ENCODE measurements around the gene DSE. TPM values are rescaled to one million over a fixed set of nuclear protein-coding genes. Genes with fewer than 3 reads are reported as not detected.

The DSE gene
- total RNA-seq, 1 experiment from 2014 or later = 38.5 TPM

DNA sequence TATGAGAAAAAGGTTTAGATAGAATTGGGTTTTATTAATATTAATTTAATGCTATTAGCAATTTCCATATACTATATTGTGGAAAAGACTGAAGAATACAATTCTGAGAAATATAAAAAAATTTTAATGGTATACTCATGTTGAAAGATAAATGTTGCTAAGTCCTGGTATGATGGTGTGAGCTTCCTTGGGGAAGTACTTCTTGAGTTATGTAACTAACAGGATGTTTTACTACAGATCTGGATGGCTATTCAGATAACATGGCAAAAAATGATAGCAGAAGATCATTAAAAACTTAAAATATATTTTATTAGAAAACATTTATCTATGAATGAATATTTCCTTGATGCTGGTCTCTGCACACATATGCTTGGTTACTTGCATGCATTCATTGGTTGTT, 66.9 kb downstream of the DSE start:
- no peak overlapping the region for H3K27ac ChIP-seq (ENCODE audit: low read depth, low read length)
- DNase-seq (ENCODE audit: low read depth, low spot score) (no peak), ATAC-seq (no peak)
- no peaks in the 10 kb centered on the region for H3K9me3 ChIP-seq (ENCODE audit: control insufficient read depth in 1 of 2, insufficient read depth in 1 of 2, low read depth in 1 of 2, low read length in 2 of 2)
- H3K36me3 ChIP-seq (ENCODE audit: control insufficient read depth in 1 of 2, insufficient read depth in 2 of 2, low read length in 2 of 2) = peaks cover 0 to 3% of the 10 kb centered on the region in 2 experiments; a peak in 2 of 4 replicates
- no peaks in the 10 kb centered on the region for H3K79me2 ChIP-seq (ENCODE audit: insufficient read depth, low read length)
- no TSS peak for BruUV-seq (replicated peaks)
- H3K27me3 ChIP-seq (ENCODE audit: insufficient read depth, low read length) = no peaks in the 10 kb centered on the region
- H4K20me1 ChIP-seq (ENCODE audit: insufficient read depth) = no peaks in the 10 kb centered on the region
- no peak for TF ChIP-seq CEBPB (IDR thresholded peaks at IDR 0.05; ENCODE audit: low read depth)
- TF ChIP-seq RAD21 (IDR thresholded peaks at IDR 0.05; ENCODE audit: low read depth) = no peak
- TF ChIP-seq ZNF274 (IDR thresholded peaks at IDR 0.05; ENCODE audit: low read depth, low read length) = no peak
- TF ChIP-seq TCF7L2 (IDR thresholded peaks at IDR 0.05; ENCODE audit: borderline replicate concordance, extremely low read depth, insufficient read depth, insufficient read length) = no peak
- TF ChIP-seq POLR2AphosphoS5 (IDR thresholded peaks at IDR 0.05; ENCODE audit: low read depth, low read length) = no peak
- TF ChIP-seq JUND (IDR thresholded peaks at IDR 0.05) = no peak
- no peak for TF ChIP-seq ELF1 (IDR thresholded peaks at IDR 0.05; ENCODE audit: borderline replicate concordance, low read depth)
- TF ChIP-seq SIN3A (IDR thresholded peaks at IDR 0.05; ENCODE audit: low read depth) = no peak
- TF ChIP-seq YY1 (IDR thresholded peaks at IDR 0.05; ENCODE audit: extremely low read depth, insufficient replicate concordance, low read depth, low read length) = no peak
- TF ChIP-seq, protein P1, sequence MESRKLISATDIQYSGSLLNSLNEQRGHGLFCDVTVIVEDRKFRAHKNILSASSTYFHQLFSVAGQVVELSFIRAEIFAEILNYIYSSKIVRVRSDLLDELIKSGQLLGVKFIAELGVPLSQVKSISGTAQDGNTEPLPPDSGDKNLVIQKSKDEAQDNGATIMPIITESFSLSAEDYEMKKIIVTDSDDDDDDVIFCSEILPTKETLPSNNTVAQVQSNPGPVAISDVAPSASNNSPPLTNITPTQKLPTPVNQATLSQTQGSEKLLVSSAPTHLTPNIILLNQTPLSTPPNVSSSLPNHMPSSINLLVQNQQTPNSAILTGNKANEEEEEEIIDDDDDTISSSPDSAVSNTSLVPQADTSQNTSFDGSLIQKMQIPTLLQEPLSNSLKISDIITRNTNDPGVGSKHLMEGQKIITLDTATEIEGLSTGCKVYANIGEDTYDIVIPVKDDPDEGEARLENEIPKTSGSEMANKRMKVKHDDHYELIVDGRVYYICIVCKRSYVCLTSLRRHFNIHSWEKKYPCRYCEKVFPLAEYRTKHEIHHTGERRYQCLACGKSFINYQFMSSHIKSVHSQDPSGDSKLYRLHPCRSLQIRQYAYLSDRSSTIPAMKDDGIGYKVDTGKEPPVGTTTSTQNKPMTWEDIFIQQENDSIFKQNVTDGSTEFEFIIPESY (IDR thresholded peaks at IDR 0.05; ENCODE audit: extremely low read depth, insufficient replicate concordance, low read length) = no peak
- TF ChIP-seq, protein P2, sequence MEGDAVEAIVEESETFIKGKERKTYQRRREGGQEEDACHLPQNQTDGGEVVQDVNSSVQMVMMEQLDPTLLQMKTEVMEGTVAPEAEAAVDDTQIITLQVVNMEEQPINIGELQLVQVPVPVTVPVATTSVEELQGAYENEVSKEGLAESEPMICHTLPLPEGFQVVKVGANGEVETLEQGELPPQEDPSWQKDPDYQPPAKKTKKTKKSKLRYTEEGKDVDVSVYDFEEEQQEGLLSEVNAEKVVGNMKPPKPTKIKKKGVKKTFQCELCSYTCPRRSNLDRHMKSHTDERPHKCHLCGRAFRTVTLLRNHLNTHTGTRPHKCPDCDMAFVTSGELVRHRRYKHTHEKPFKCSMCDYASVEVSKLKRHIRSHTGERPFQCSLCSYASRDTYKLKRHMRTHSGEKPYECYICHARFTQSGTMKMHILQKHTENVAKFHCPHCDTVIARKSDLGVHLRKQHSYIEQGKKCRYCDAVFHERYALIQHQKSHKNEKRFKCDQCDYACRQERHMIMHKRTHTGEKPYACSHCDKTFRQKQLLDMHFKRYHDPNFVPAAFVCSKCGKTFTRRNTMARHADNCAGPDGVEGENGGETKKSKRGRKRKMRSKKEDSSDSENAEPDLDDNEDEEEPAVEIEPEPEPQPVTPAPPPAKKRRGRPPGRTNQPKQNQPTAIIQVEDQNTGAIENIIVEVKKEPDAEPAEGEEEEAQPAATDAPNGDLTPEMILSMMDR (IDR thresholded peaks at IDR 0.05 in 2 of 3, conservative IDR thresholded peaks at IDR 0.05 in 1 of 3; ENCODE audit: borderline replicate concordance in 1 of 3, insufficient read depth in 1 of 3, low read depth in 2 of 3, low read length in 2 of 3) = no peak
- TF ChIP-seq, protein P3, sequence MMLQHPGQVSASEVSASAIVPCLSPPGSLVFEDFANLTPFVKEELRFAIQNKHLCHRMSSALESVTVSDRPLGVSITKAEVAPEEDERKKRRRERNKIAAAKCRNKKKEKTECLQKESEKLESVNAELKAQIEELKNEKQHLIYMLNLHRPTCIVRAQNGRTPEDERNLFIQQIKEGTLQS (IDR thresholded peaks at IDR 0.05) = no peak
- no peak for TF ChIP-seq EZH2phosphoT487 (IDR thresholded peaks at IDR 0.05; ENCODE audit: borderline replicate concordance)
- TF ChIP-seq, protein P4, sequence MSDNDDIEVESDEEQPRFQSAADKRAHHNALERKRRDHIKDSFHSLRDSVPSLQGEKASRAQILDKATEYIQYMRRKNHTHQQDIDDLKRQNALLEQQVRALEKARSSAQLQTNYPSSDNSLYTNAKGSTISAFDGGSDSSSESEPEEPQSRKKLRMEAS (IDR thresholded peaks at IDR 0.05) = no peak
- no peak for TF ChIP-seq SRF (IDR thresholded peaks at IDR 0.05; ENCODE audit: low read depth)
- TF ChIP-seq, protein P5, sequence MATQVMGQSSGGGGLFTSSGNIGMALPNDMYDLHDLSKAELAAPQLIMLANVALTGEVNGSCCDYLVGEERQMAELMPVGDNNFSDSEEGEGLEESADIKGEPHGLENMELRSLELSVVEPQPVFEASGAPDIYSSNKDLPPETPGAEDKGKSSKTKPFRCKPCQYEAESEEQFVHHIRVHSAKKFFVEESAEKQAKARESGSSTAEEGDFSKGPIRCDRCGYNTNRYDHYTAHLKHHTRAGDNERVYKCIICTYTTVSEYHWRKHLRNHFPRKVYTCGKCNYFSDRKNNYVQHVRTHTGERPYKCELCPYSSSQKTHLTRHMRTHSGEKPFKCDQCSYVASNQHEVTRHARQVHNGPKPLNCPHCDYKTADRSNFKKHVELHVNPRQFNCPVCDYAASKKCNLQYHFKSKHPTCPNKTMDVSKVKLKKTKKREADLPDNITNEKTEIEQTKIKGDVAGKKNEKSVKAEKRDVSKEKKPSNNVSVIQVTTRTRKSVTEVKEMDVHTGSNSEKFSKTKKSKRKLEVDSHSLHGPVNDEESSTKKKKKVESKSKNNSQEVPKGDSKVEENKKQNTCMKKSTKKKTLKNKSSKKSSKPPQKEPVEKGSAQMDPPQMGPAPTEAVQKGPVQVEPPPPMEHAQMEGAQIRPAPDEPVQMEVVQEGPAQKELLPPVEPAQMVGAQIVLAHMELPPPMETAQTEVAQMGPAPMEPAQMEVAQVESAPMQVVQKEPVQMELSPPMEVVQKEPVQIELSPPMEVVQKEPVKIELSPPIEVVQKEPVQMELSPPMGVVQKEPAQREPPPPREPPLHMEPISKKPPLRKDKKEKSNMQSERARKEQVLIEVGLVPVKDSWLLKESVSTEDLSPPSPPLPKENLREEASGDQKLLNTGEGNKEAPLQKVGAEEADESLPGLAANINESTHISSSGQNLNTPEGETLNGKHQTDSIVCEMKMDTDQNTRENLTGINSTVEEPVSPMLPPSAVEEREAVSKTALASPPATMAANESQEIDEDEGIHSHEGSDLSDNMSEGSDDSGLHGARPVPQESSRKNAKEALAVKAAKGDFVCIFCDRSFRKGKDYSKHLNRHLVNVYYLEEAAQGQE (IDR thresholded peaks at IDR 0.05; ENCODE audit: low read depth) = no peak
- TF ChIP-seq SP1 (IDR thresholded peaks at IDR 0.05; ENCODE audit: low read depth) = no peak
- TF ChIP-seq EGR1 (IDR thresholded peaks at IDR 0.05; ENCODE audit: low read depth) = no peak
- no peak for TF ChIP-seq FOSL1 (IDR thresholded peaks at IDR 0.05; ENCODE audit: low read depth)
- no peaks in the 10 kb centered on the region for H3K9me2 ChIP-seq (ENCODE audit: insufficient read depth)
- ChIA-PET POLR2A (no interaction called here), CTCF (no interaction called here), RAD21 (ENCODE audit: low non-redundant PET in 1 of 2, low total read pairs in 2 of 2, uncharacterized antibody in 2 of 2, unreplicated experiment in 2 of 2) (no interaction called here)
- H2AFZ ChIP-seq (ENCODE audit: low read depth, low read length, poor library complexity, severe bottlenecking) = no peak overlapping the region
- H3K4me1 ChIP-seq (ENCODE audit: control insufficient read depth in 1 of 2, insufficient read depth in 2 of 2, low read length in 2 of 2) = no peaks in the 10 kb centered on the region
- intact Hi-C loops (cut with micrococcal nuclease) = no loop called here
- no peak overlapping the region for H3K4me2 ChIP-seq (ENCODE audit: low read length)
- no peak overlapping the region for H3K4me3 ChIP-seq (replicated peaks in 1 of 2; ENCODE audit: low read depth in 1 of 2, low read length in 2 of 2)
- H3K9ac ChIP-seq (ENCODE audit: low read length) = no peak overlapping the region
